ENCODE data around the gene THAP10. TPM values are rescaled to one million over a fixed set of nuclear protein-coding genes. Genes with fewer than 3 reads are reported as not detected.

THAP10 gene
- total and polyA plus RNA-seq, 2 experiments from 2014 or later, result 5.7 to 8.2 TPM

DNA sequence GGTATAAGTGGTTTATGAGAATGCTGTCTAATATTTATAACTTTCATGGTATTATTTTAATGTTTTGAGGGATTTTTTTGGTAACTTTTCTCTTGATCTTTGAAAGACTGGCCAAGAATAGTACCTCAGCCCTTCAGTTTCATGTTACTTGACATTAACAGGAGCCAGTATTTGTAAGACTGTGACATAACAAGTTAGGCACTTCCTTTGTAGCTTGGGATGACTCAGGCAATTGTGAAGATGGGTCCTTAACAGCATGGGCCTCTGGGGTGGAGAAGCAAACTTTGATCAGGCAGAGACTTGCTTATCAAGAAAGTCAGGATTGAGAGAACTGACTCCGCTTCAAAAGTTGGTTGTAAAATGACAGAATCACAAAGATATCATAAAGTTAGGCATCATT is 9.9 kb upstream of the THAP10 start (continued):
- TF ChIP-seq, protein P1, sequence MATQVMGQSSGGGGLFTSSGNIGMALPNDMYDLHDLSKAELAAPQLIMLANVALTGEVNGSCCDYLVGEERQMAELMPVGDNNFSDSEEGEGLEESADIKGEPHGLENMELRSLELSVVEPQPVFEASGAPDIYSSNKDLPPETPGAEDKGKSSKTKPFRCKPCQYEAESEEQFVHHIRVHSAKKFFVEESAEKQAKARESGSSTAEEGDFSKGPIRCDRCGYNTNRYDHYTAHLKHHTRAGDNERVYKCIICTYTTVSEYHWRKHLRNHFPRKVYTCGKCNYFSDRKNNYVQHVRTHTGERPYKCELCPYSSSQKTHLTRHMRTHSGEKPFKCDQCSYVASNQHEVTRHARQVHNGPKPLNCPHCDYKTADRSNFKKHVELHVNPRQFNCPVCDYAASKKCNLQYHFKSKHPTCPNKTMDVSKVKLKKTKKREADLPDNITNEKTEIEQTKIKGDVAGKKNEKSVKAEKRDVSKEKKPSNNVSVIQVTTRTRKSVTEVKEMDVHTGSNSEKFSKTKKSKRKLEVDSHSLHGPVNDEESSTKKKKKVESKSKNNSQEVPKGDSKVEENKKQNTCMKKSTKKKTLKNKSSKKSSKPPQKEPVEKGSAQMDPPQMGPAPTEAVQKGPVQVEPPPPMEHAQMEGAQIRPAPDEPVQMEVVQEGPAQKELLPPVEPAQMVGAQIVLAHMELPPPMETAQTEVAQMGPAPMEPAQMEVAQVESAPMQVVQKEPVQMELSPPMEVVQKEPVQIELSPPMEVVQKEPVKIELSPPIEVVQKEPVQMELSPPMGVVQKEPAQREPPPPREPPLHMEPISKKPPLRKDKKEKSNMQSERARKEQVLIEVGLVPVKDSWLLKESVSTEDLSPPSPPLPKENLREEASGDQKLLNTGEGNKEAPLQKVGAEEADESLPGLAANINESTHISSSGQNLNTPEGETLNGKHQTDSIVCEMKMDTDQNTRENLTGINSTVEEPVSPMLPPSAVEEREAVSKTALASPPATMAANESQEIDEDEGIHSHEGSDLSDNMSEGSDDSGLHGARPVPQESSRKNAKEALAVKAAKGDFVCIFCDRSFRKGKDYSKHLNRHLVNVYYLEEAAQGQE (IDR thresholded peaks at IDR 0.05; ENCODE audit: unreplicated experiment), result no peak

DNA sequence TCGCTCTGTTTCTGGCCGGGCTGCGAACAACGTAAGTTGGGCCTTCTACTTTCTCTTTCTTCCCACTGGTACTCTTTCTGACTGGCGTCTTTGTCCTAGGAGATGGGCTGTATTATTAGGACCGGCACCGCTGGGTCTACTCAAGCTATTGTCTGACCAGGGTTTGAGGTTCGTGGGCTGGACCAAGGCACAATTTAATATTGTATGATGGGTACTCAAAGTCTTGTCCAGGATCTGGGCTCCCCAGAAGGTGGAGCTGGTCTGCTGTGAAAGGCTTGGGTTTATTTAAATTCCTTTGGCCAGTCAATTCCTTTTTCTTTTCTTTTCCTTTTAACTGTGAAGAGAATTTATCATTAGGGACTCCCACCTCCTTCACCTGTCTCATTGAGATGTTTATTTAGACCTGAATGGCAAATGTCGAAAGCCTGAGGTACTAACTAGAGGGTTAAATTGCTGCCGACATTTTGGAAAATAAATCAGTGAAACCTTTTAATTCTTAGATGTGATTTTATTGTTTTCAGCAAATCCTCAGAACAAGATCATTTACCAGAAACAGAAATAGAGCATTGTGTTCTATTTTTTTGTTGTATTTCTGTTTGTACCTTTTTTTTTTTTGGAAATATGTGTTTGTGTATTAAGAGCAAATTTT is 803 bp upstream of the THAP10 start:
- Histone ChIP-seq H4K20me1 (replicated peaks; ENCODE audit: insufficient read depth) (no peaks in the 10 kb centered on the region), H3K9me2 (ENCODE audit: insufficient read depth) (no peaks in the 10 kb centered on the region), H3K36me3 (ENCODE audit: insufficient read depth) (no peaks in the 10 kb centered on the region), H3K27me3 (ENCODE audit: insufficient read depth) (no peaks in the 10 kb centered on the region), H3K4me2 (peak overlapping the region; percentile 79), H3K4me1 (ENCODE audit: insufficient read depth) (peaks cover 13% of the 10 kb centered on the region; the same call in 1 of the 2 replicates), H3K4me3 (peak overlapping the region; percentile 66), H3K27ac (ENCODE audit: low read depth) (peak overlapping the region; percentile 64; the same call in 1 of the 2 replicates), H2AFZ (peak overlapping the region; percentile 88), H3F3A (replicated peaks; ENCODE audit: low read depth) (no peaks in the 10 kb centered on the region), H3K79me2 (replicated peaks; ENCODE audit: insufficient read depth) (peaks cover 17% of the 10 kb centered on the region)
- DNase-seq (ENCODE audit: low spot score) (no peak), ATAC-seq (peak; percentile 6; the same call in 2 of the 3 replicates)
- H3K27me3 Mint-ChIP-seq (ENCODE audit: insufficient read depth, low read depth, poor library complexity), result peaks cover 5% of the 10 kb centered on the region
- H3K4me3 Mint-ChIP-seq, result peak overlapping the region; percentile 92
- H3K4me1 Mint-ChIP-seq, result peaks cover 14% of the 10 kb centered on the region
- TF ChIP-seq, protein P2, sequence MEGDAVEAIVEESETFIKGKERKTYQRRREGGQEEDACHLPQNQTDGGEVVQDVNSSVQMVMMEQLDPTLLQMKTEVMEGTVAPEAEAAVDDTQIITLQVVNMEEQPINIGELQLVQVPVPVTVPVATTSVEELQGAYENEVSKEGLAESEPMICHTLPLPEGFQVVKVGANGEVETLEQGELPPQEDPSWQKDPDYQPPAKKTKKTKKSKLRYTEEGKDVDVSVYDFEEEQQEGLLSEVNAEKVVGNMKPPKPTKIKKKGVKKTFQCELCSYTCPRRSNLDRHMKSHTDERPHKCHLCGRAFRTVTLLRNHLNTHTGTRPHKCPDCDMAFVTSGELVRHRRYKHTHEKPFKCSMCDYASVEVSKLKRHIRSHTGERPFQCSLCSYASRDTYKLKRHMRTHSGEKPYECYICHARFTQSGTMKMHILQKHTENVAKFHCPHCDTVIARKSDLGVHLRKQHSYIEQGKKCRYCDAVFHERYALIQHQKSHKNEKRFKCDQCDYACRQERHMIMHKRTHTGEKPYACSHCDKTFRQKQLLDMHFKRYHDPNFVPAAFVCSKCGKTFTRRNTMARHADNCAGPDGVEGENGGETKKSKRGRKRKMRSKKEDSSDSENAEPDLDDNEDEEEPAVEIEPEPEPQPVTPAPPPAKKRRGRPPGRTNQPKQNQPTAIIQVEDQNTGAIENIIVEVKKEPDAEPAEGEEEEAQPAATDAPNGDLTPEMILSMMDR (conservative IDR thresholded peaks at IDR 0.05; ENCODE audit: low read depth in 2 of 2), result peak; percentile 25 to 31; a peak in 2 of 4 replicates
- no peak for TF ChIP-seq STAT1 (IDR thresholded peaks at IDR 0.05; ENCODE audit: unreplicated experiment)
- H3K36me3 Mint-ChIP-seq (ENCODE audit: low read depth), result no peaks in the 10 kb centered on the region; the same call in 2 of the 3 replicates
- H3K9me3 Mint-ChIP-seq, result no peaks in the 10 kb centered on the region
- peak overlapping the region; percentile 96 for H3K27ac Mint-ChIP-seq

DNA sequence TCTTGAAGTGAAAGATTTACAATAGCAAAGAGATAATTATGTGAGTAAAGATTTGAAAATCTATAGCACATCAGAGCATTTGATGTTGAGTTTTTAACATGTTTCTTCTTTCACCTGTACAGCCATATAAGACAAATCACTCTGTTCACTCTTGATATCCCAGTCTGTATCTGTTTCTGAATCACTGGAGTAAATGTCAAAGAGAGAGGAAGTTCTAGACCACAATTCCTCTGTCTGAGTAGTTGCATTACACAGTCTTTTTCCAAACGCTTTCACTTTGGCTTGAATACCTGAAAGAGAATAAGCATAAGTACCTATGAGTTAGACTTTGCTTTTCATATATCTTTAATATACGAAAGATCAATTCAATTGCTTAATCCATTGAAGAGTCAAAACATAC is 9.9 kb downstream of the THAP10 start:
- Histone ChIP-seq H3K36me3 (ENCODE audit: insufficient read depth) (no peaks in the 10 kb centered on the region), H2AFZ (no peak overlapping the region), H3K4me1 (ENCODE audit: insufficient read depth) (no peaks in the 10 kb centered on the region), H3K4me3 (no peak overlapping the region), H3K27ac (ENCODE audit: low read depth) (no peak overlapping the region), H3K4me2 (no peak overlapping the region), H4K20me1 (replicated peaks; ENCODE audit: insufficient read depth) (no peaks in the 10 kb centered on the region), H3F3A (replicated peaks; ENCODE audit: low read depth) (no peaks in the 10 kb centered on the region), H3K27me3 (ENCODE audit: insufficient read depth) (no peaks in the 10 kb centered on the region), H3K79me2 (replicated peaks; ENCODE audit: insufficient read depth) (no peaks in the 10 kb centered on the region), H3K9me2 (ENCODE audit: insufficient read depth) (no peaks in the 10 kb centered on the region)
- no peaks in the 10 kb centered on the region for H3K9me3 Mint-ChIP-seq
- DNase-seq (ENCODE audit: low spot score), result no peak
- H3K4me3 Mint-ChIP-seq, result no peak overlapping the region
- ATAC-seq, result no peak
- H3K27me3 Mint-ChIP-seq (ENCODE audit: insufficient read depth, low read depth, poor library complexity), result no peaks in the 10 kb centered on the region
- no peaks in the 10 kb centered on the region for H3K36me3 Mint-ChIP-seq (ENCODE audit: low read depth)
- no peak overlapping the region for H3K27ac Mint-ChIP-seq
- H3K4me1 Mint-ChIP-seq, result no peaks in the 10 kb centered on the region
- TF ChIP-seq EZH2phosphoT487 (IDR thresholded peaks at IDR 0.05; ENCODE audit: unreplicated experiment) (no peak), JUNB (IDR thresholded peaks at IDR 0.05; ENCODE audit: unreplicated experiment) (no peak), ZNF331 (CRISPR knock-in tag; IDR thresholded peaks at IDR 0.05; ENCODE audit: low read depth) (no peak)
- TF ChIP-seq, protein P3, sequence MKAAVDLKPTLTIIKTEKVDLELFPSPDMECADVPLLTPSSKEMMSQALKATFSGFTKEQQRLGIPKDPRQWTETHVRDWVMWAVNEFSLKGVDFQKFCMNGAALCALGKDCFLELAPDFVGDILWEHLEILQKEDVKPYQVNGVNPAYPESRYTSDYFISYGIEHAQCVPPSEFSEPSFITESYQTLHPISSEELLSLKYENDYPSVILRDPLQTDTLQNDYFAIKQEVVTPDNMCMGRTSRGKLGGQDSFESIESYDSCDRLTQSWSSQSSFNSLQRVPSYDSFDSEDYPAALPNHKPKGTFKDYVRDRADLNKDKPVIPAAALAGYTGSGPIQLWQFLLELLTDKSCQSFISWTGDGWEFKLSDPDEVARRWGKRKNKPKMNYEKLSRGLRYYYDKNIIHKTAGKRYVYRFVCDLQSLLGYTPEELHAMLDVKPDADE (IDR thresholded peaks at IDR 0.05), result no peak
- TF ChIP-seq, protein P2 (conservative IDR thresholded peaks at IDR 0.05; ENCODE audit: low read depth in 2 of 2), result no peak
- TF ChIP-seq, protein P1 (IDR thresholded peaks at IDR 0.05; ENCODE audit: unreplicated experiment), result no peak

All from GM23338 (cell line).